ENCODE results near the gene RBM10.

Gene RBM10

GRCh38 chrX:47200385-47201150, 55.5 kb downstream of the RBM10 start:
- DNase-seq, result peak; percentile 7

- DNase-seq, result no peak
These were observed 56.4 kb downstream of the RBM10 start for GRCh38 chrX:47201345-47201944.

- no peak for DNase-seq
These were observed 57.3 kb downstream of the RBM10 start for GRCh38 chrX:47202316-47202715.

- DNase-seq, result no peak
These were observed 57.9 kb downstream of the RBM10 start for GRCh38 chrX:47202877-47203276.

- DNase-seq, result peak; percentile 6
These were observed 59.9 kb downstream of the RBM10 start for GRCh38 chrX:47204970-47205369.

- DNase-seq, result no peak
These were observed 61.3 kb downstream of the RBM10 start for GRCh38 chrX:47206316-47206715.

- DNase-seq, result no peak
These were observed 63.1 kb downstream of the RBM10 start for GRCh38 chrX:47208108-47208507.

- no peak for DNase-seq
These were observed 64.7 kb downstream of the RBM10 start for GRCh38 chrX:47209508-47210238.

- DNase-seq, result no peak
These were observed 65.8 kb downstream of the RBM10 start for GRCh38 chrX:47210661-47211425.

GRCh38 chrX:47212381-47213293, 67.6 kb downstream of the RBM10 start:
- no peak for DNase-seq

- DNase-seq, result no peak
These were observed 69.5 kb downstream of the RBM10 start for GRCh38 chrX:47214435-47215077.

- no peak for DNase-seq
These were observed 70.4 kb downstream of the RBM10 start for GRCh38 chrX:47215291-47215900.

GRCh38 chrX:47216393-47216925, 71.4 kb downstream of the RBM10 start:
- DNase-seq, result no peak

- DNase-seq, result peak; percentile 75
These were observed 72.3 kb downstream of the RBM10 start for GRCh38 chrX:47217121-47217851.

- DNase-seq, result peak; percentile 98
These were observed 72.8 kb downstream of the RBM10 start for GRCh38 chrX:47217852-47218279.

GRCh38 chrX:47218280-47218919, 73.4 kb downstream of the RBM10 start, which contains the start of gene CDK16:
CDK16 (plus strand) TSS chrX:47218681; CDS start chrX:47223558, 4,877 bp downstream.
- DNase-seq, result peak; percentile 85

- peak; percentile 50 for DNase-seq
These were observed 74.1 kb downstream of the RBM10 start for GRCh38 chrX:47218920-47219815.

- no peak for DNase-seq
These were observed 76.7 kb downstream of the RBM10 start for GRCh38 chrX:47221756-47222155.

Data from NCI-H69 (cell line).